Natural killer cell (primary cell): ENCODE measurements around the gene FAM118A. TPM values are rescaled to one million over a fixed set of nuclear protein-coding genes. Genes with fewer than 3 reads are reported as not detected.

Experiments
- ATAC-seq, 3 donors: fragments of 150-1000 bp in 2 of 3; fragments of 200-7000 bp in 1 of 3; cut with Tn5 transposase; 1 replicate in 1 of 3; 2 replicates in 2 of 3; pipeline ENCODE4 v1.10.0; 2021; ENCODE audit warnings: mild to moderate bottlenecking in 2 of 3, moderate library complexity in 2 of 3
- DNase-seq, 2 donors: peaks; one replicate each; pipeline versions ENCODE4 v3.0.0 to v3.0.0-alpha.2; 2013 to 2021; ENCODE audit warnings: mixed read lengths in 1 of 2
- H3K27ac ChIP-seq: one replicate; pipeline ENCODE4 v1.5.1; 2013; ENCODE audit warnings: mild to moderate bottlenecking, low read length
- H3K27me3 ChIP-seq: one replicate; pipeline ENCODE4 v1.6.1; 2013; ENCODE audit warnings: low read length; ENCODE audit not compliant: control insufficient read depth, insufficient read depth
- H3K36me3 ChIP-seq: one replicate; pipeline ENCODE4 v1.6.1; 2013; ENCODE audit warnings: low read length; ENCODE audit not compliant: control insufficient read depth, insufficient read depth
- H3K4me1 ChIP-seq: one replicate; pipeline ENCODE4 v1.6.1; 2013; ENCODE audit warnings: low read length; ENCODE audit not compliant: control insufficient read depth, insufficient read depth
- H3K4me3 ChIP-seq: one replicate; pipeline ENCODE4 v1.5.1; 2013; ENCODE audit warnings: low read length
- H3K9me3 ChIP-seq: one replicate; pipeline ENCODE4 v1.6.1; 2013; ENCODE audit warnings: low read length; ENCODE audit not compliant: control insufficient read depth, insufficient read depth
- H3K27ac Mint-ChIP-seq, 2 donors: one replicate each; pipeline ENCODE4 v1.8.0; 2022; ENCODE audit warnings: mild to moderate bottlenecking in 2 of 2, mixed read lengths in 2 of 2, moderate library complexity in 1 of 2
- H3K27me3 Mint-ChIP-seq, 2 donors: one replicate each; pipeline ENCODE4 v1.8.0; 2022; ENCODE audit warnings: low read depth in 2 of 2, mixed read lengths in 2 of 2
- H3K36me3 Mint-ChIP-seq: one replicate; pipeline ENCODE4 v1.8.0; 2022; ENCODE audit warnings: mixed read lengths
- H3K4me1 Mint-ChIP-seq, 2 donors: one replicate each; pipeline ENCODE4 v1.8.0; 2022; ENCODE audit warnings: mixed read lengths in 2 of 2
- H3K4me3 Mint-ChIP-seq: one replicate; pipeline ENCODE4 v1.8.0; 2022; ENCODE audit warnings: mild to moderate bottlenecking, moderate library complexity, mixed read lengths
- H3K9me3 Mint-ChIP-seq, 2 donors: one replicate each; pipeline ENCODE4 v1.8.0; 2022; ENCODE audit warnings: mixed read lengths in 2 of 2
- CTCF ChIP-seq: fragments of 200-600 bp; IDR thresholded peaks from one replicate; pipeline ENCODE4 v1.8.0; 2022; ENCODE audit warnings: antibody characterized with exemption
- WGBS: methylation state at CpG from one replicate; pipeline ENCODE4 v1.1.7; 2013; ENCODE audit warnings: missing lambda C conversion rate; ENCODE audit not compliant: insufficient coverage; 5-methylcytosine and 5-hydroxymethylcytosine counted together
- intact Hi-C: fragments of 100-400 bp; cut with micrococcal nuclease; formaldehyde crosslinking; loops from one replicate; pipeline ENCODE4 v1.14.2; 2022
- total RNA-seq, 4 donors: library from RNA; stranded (reverse); fragments of 120-200 nt in 1 of 4; gene quantifications; one replicate each; pipeline versions ENCODE4 v1.2.3 to v1.2.4, GENCODE V29; 2013 to 2022

The FAM118A gene
- total RNA-seq, 3 donors from 2014 or later (not counting 1 experiment from before 2014, with no cell fraction given): 42.0 to 67.2 (median 62.6) TPM

GRCh38 chr22:45295492-45295891, 14.2 kb upstream of the FAM118A start:
- Mint-ChIP-seq H3K27ac (no peak overlapping the region), H3K4me3 (no peak overlapping the region), H3K36me3 (no peaks in the 10 kb centered on the region), H3K9me3 (no peaks in the 10 kb centered on the region), H3K4me1 (peaks cover 7% of the 10 kb centered on the region in 2 donors), H3K27me3 (peaks cover 2 to 7% of the 10 kb centered on the region in 2 donors)
- no peak for ATAC-seq
- Histone ChIP-seq H3K36me3 (no peaks in the 10 kb centered on the region), H3K4me3 (no peak overlapping the region), H3K27me3 (no peaks in the 10 kb centered on the region), H3K9me3 (no peaks in the 10 kb centered on the region), H3K27ac (no peak overlapping the region), H3K4me1 (peaks cover 33% of the 10 kb centered on the region)
- intact Hi-C loops: no loop called here
- no peak for DNase-seq
- TF ChIP-seq CTCF: no peak
- WGBS: 96% methylated on average over 9 of the region's 9 CpGs

GRCh38 chr22:45296628-45297297, 13.0 kb upstream of the FAM118A start:
- H3K4me1 Mint-ChIP-seq: peaks cover 7% of the 10 kb centered on the region in 2 donors
- no peak overlapping the region for H3K27ac Mint-ChIP-seq
- H3K4me3 Mint-ChIP-seq: no peak overlapping the region
- H3K36me3 Mint-ChIP-seq: no peaks in the 10 kb centered on the region
- no peaks in the 10 kb centered on the region for H3K9me3 Mint-ChIP-seq
- no peaks in the 10 kb centered on the region for H3K27me3 ChIP-seq
- WGBS: 44% methylated on average over 13 of the region's 13 CpGs
- no peaks in the 10 kb centered on the region for H3K9me3 ChIP-seq
- no peak overlapping the region for H3K4me3 ChIP-seq
- no peaks in the 10 kb centered on the region for H3K36me3 ChIP-seq
- no peak for TF ChIP-seq CTCF
- intact Hi-C loops: no loop called here
- ATAC-seq (peak; percentile 61 to 82 (median 71)), DNase-seq (peak in 1 of 2 donors; percentile 76)
- peaks cover 21% of the 10 kb centered on the region for H3K4me1 ChIP-seq
- peaks cover 2 to 7% of the 10 kb centered on the region in 2 donors for H3K27me3 Mint-ChIP-seq
- H3K27ac ChIP-seq: peak overlapping the region; percentile 46

- Histone ChIP-seq H3K27ac (no peak overlapping the region), H3K36me3 (no peaks in the 10 kb centered on the region), H3K4me1 (peaks cover 14% of the 10 kb centered on the region), H3K27me3 (no peaks in the 10 kb centered on the region), H3K9me3 (no peaks in the 10 kb centered on the region), H3K4me3 (no peak overlapping the region)
- peaks cover 5 to 7% of the 10 kb centered on the region in 2 donors for H3K27me3 Mint-ChIP-seq
- DNase-seq (no peak), ATAC-seq (no peak)
- peaks cover 7% of the 10 kb centered on the region in 2 donors for H3K4me1 Mint-ChIP-seq
- no peak overlapping the region for H3K4me3 Mint-ChIP-seq
- no peak overlapping the region for H3K27ac Mint-ChIP-seq
- 85% methylated on average over 15 of the region's 15 CpGs for WGBS
- H3K36me3 Mint-ChIP-seq: no peaks in the 10 kb centered on the region
- no peaks in the 10 kb centered on the region for H3K9me3 Mint-ChIP-seq
- intact Hi-C loops: no loop called here
- TF ChIP-seq CTCF: no peak
Observed at GRCh38 chr22:45298934-45299505, 10.7 kb upstream of the FAM118A start.
